ENCODE data around the gene CAT. TPM values are rescaled to one million over a fixed set of nuclear protein-coding genes. Genes with fewer than 3 reads are reported as not detected.

Gene CAT
- total RNA-seq, 1 experiment from 2014 or later: 26.6 TPM

DNA sequence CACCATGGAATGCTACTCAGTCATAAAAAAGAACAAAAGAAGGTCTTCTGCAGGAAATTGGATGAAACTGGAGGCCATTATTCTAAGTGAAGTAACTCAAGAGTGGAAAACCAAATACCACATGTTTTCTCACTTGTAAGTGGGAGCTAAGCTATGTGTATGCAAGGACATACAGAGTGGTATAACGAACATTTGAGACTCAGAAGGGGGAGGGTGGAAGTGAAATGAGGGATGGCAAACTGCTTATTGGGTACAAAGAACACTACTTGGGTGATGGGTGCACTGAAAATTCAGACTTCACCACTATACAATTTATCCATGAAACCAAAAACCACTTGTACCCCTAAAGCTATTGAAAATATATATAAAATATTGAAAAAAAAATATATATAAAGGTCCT, 13.4 kb upstream of the CAT start:
- H3K4me3 ChIP-seq (ENCODE audit: low read depth, low read length, poor library complexity, severe bottlenecking): no peak overlapping the region
- intact Hi-C loops (cut with micrococcal nuclease; ENCODE audit: unreplicated experiment): no loop called here
- H3K36me3 ChIP-seq (ENCODE audit: insufficient read depth, low read length, poor library complexity, severe bottlenecking): no peaks in the 10 kb centered on the region
- peak; percentile 53 for DNase-seq (ENCODE audit: low spot score)
- TF ChIP-seq, protein P1, sequence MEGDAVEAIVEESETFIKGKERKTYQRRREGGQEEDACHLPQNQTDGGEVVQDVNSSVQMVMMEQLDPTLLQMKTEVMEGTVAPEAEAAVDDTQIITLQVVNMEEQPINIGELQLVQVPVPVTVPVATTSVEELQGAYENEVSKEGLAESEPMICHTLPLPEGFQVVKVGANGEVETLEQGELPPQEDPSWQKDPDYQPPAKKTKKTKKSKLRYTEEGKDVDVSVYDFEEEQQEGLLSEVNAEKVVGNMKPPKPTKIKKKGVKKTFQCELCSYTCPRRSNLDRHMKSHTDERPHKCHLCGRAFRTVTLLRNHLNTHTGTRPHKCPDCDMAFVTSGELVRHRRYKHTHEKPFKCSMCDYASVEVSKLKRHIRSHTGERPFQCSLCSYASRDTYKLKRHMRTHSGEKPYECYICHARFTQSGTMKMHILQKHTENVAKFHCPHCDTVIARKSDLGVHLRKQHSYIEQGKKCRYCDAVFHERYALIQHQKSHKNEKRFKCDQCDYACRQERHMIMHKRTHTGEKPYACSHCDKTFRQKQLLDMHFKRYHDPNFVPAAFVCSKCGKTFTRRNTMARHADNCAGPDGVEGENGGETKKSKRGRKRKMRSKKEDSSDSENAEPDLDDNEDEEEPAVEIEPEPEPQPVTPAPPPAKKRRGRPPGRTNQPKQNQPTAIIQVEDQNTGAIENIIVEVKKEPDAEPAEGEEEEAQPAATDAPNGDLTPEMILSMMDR (conservative IDR thresholded peaks at IDR 0.05; ENCODE audit: low read depth, low read length): no peak
- no peak for TF ChIP-seq EZH2 (IDR thresholded peaks at IDR 0.05; ENCODE audit: borderline replicate concordance, low read depth, low read length, poor library complexity, severe bottlenecking)
- H3K9me3 ChIP-seq (ENCODE audit: low read depth, low read length, poor library complexity, severe bottlenecking): no peaks in the 10 kb centered on the region
- H3K4me1 ChIP-seq (ENCODE audit: insufficient read depth, low read length, poor library complexity, severe bottlenecking): peaks cover 27% of the 10 kb centered on the region
- no peak overlapping the region for H3K27ac ChIP-seq (ENCODE audit: low read depth, low read length, poor library complexity, severe bottlenecking)
- no TSS peak for BruUV-seq (replicated peaks)
- CTCF ChIA-PET: no interaction called here
- POLR2A ChIA-PET (ENCODE audit: low non-redundant PET): no interaction called here
- H3K27me3 ChIP-seq (replicated peaks; ENCODE audit: insufficient read depth, low read depth, low read length, poor library complexity): no peaks in the 10 kb centered on the region

DNA sequence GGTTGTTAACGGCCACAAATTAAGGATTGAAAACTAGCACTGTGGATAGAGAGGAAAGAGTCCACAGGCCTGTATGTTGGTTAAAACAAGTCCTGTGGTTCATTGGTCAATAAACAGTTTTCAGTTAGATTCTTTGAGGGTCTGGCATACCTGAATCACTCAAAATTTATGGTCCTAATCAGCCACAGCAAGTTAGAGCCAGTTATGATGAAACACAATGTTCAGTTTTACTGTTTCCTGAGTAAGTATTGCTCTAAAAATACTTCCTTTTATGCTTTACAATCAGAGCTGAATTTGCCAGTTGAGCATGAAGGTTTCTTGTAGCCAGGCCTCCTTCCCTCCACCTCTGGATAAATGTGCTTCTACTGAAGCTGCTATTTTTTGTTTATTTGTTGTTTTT, 12.9 kb upstream of the CAT start:
- POLR2A ChIA-PET (ENCODE audit: low non-redundant PET): interaction anchor here (0.6 kb wide), 1 partner anchor 34 kb away, joined by 6 read pairs; no protein-coding TSS in a partner anchor
- CTCF ChIA-PET: interaction anchor here (0.5 kb wide), 1 partner anchor 50 kb away, joined by 5 read pairs; no protein-coding TSS in a partner anchor
- no peaks in the 10 kb centered on the region for H3K9me3 ChIP-seq (ENCODE audit: low read depth, low read length, poor library complexity, severe bottlenecking)
- no TSS peak for BruUV-seq (replicated peaks)
- peak overlapping the region; percentile 45 for H3K27ac ChIP-seq (ENCODE audit: low read depth, low read length, poor library complexity, severe bottlenecking)
- TF ChIP-seq, protein P1 (conservative IDR thresholded peaks at IDR 0.05; ENCODE audit: low read depth, low read length): no peak
- no peak for TF ChIP-seq EZH2 (IDR thresholded peaks at IDR 0.05; ENCODE audit: borderline replicate concordance, low read depth, low read length, poor library complexity, severe bottlenecking)
- peak; percentile 44 for DNase-seq (ENCODE audit: low spot score)
- H3K4me3 ChIP-seq (ENCODE audit: low read depth, low read length, poor library complexity, severe bottlenecking): no peak overlapping the region
- intact Hi-C loops (cut with micrococcal nuclease; ENCODE audit: unreplicated experiment): no loop called here
- H3K4me1 ChIP-seq (ENCODE audit: insufficient read depth, low read length, poor library complexity, severe bottlenecking): peaks cover 27% of the 10 kb centered on the region
- no peaks in the 10 kb centered on the region for H3K36me3 ChIP-seq (ENCODE audit: insufficient read depth, low read length, poor library complexity, severe bottlenecking)
- H3K27me3 ChIP-seq (replicated peaks; ENCODE audit: insufficient read depth, low read depth, low read length, poor library complexity): no peaks in the 10 kb centered on the region

DNA sequence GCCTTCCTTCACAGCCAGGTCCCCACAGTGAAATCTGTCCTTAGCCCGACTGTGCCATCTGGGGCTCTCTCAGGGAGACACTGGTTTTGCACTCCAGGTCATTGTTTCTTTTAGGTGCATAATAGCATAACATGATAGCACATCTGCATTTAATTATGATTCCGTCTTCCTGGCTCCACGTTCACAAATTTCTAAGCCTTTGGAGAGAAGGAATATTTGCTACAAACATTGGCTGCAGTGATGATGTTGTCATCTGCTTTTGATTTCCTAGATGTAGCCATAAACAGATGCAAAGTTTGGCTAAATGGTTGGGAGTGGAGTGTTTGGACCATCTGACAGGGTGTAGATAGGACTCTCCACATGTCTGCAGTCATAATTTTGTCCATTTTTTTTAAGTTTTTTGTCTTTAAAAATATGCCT, 12.0 kb upstream of the CAT start:
- Histone ChIP-seq H3K36me3 (ENCODE audit: insufficient read depth, low read length, poor library complexity, severe bottlenecking) (no peaks in the 10 kb centered on the region), H3K4me1 (ENCODE audit: insufficient read depth, low read length, poor library complexity, severe bottlenecking) (peaks cover 27% of the 10 kb centered on the region), H3K9me3 (ENCODE audit: low read depth, low read length, poor library complexity, severe bottlenecking) (no peaks in the 10 kb centered on the region), H3K4me3 (ENCODE audit: low read depth, low read length, poor library complexity, severe bottlenecking) (no peak overlapping the region), H3K27me3 (replicated peaks; ENCODE audit: insufficient read depth, low read depth, low read length, poor library complexity) (no peaks in the 10 kb centered on the region), H3K27ac (ENCODE audit: low read depth, low read length, poor library complexity, severe bottlenecking) (peak overlapping the region; percentile 45)
- ChIA-PET CTCF (no interaction called here), POLR2A (ENCODE audit: low non-redundant PET) (no interaction called here)
- TF ChIP-seq, protein P1 (conservative IDR thresholded peaks at IDR 0.05; ENCODE audit: low read depth, low read length): peak; percentile 34; the same call in 1 of the 2 replicates
- no peak for TF ChIP-seq EZH2 (IDR thresholded peaks at IDR 0.05; ENCODE audit: borderline replicate concordance, low read depth, low read length, poor library complexity, severe bottlenecking)
- BruUV-seq (replicated peaks): no TSS peak
- DNase-seq (ENCODE audit: low spot score): peak; percentile 88
- intact Hi-C loops (cut with micrococcal nuclease; ENCODE audit: unreplicated experiment): no loop called here
